SK-N-SH (cell line): ENCODE results near the gene DNTT. TPM values are rescaled to one million over a fixed set of nuclear protein-coding genes. Genes with fewer than 3 reads are reported as not detected.

Experiments
- CTCF ChIA-PET: fragments of 300-600, 350-600 bp; formaldehyde crosslinking; extraction: SDS; loops from one replicate; lab custom pipeline; 2021; lab: Yijun Ruan, JAX
- POLR2A ChIA-PET: fragments of 350-600 bp; sonication (Branson Sonifier 250); formaldehyde crosslinking; extraction: SDS; loops from one replicate; lab custom pipeline; 2020; ENCODE audit warnings: antibody characterized with exemption, inconsistent platforms; lab: Yijun Ruan, JAX
- DNase-seq: peaks from one replicate; pipeline ENCODE4 v3.0.0; 2012
- H2AFZ ChIP-seq: fragments of 200-600 bp; sonication (generic); 2 replicates; pipeline ENCODE4 v1.8.1; 2016; ENCODE audit warnings: antibody characterized with exemption, mild to moderate bottlenecking, low read depth
- H3F3A ChIP-seq: fragments of 200-600 bp; sonication (generic); replicated peaks from 2 replicates; pipeline ENCODE3; 2016; ENCODE audit warnings: antibody characterized with exemption, mild to moderate bottlenecking; ENCODE audit not compliant: insufficient read depth
- H3K27ac ChIP-seq, 2 experiments: fragments of 200-500 bp in 1 of 2; fragments of 200-600 bp in 1 of 2; sonication (Bioruptor generic) in 1 of 2; sonication (generic), shearing (Covaris generic) in 1 of 2; 2 replicates each; pipeline versions ENCODE4 v1.5.1 to v1.6.1; 2014 to 2016; ENCODE audit warnings: low read depth in 2 of 2, inconsistent platforms in 1 of 2, low read length in 1 of 2, mild to moderate bottlenecking in 1 of 2, mixed read lengths in 1 of 2
- H3K27me3 ChIP-seq: fragments of 200-600 bp; sonication (generic), shearing (Covaris generic); 2 replicates; pipeline ENCODE4 v1.6.1; 2016; ENCODE audit warnings: mixed run types; ENCODE audit not compliant: insufficient read depth
- H3K36me3 ChIP-seq, 2 experiments: fragments of 200-500 bp in 1 of 2; fragments of 200-600 bp in 1 of 2; sonication (Bioruptor generic) in 1 of 2; sonication (generic) in 1 of 2; replicated peaks in 1 of 2; 2 replicates each; pipeline versions ENCODE3 to v1.5.1; 2014 to 2016; ENCODE audit warnings: low read length in 1 of 2, mild to moderate bottlenecking in 1 of 2; ENCODE audit not compliant: insufficient read depth in 2 of 2, control insufficient read depth in 1 of 2
- H3K4me1 ChIP-seq, 2 experiments: fragments of 200-500 bp in 1 of 2; fragments of 200-600 bp in 1 of 2; sonication (Bioruptor generic) in 1 of 2; sonication (generic), shearing (Covaris generic) in 1 of 2; 2 replicates each; pipeline versions ENCODE4 v1.5.1 to v1.6.1; 2014 to 2016; ENCODE audit warnings: low read depth in 1 of 2, low read length in 1 of 2, mixed run types in 1 of 2; ENCODE audit not compliant: insufficient read depth in 2 of 2, control insufficient read depth in 1 of 2
- H3K4me2 ChIP-seq: fragments of 200-600 bp; sonication (generic), shearing (Covaris generic); 2 replicates; pipeline ENCODE4 v1.6.1; 2017; ENCODE audit warnings: mixed run types
- H3K4me3 ChIP-seq, 2 experiments: fragments of 200-500 bp in 1 of 2; fragments of 200-600 bp in 1 of 2; sonication (Bioruptor generic) in 1 of 2; sonication (generic), shearing (Covaris generic) in 1 of 2; 2 replicates each; pipeline versions ENCODE4 v1.5.1 to v1.8.1; 2014 to 2016; ENCODE audit warnings: low read depth in 2 of 2, inconsistent platforms in 1 of 2, low read length in 1 of 2, mild to moderate bottlenecking in 1 of 2, mixed read lengths in 1 of 2, moderate library complexity in 1 of 2
- H3K79me2 ChIP-seq: fragments of 200-600 bp; sonication (generic); 2 replicates; pipeline ENCODE4 v1.8.1; 2017; ENCODE audit warnings: mild to moderate bottlenecking; ENCODE audit not compliant: insufficient read depth
- H3K9ac ChIP-seq: fragments of 200-600 bp; sonication (generic); 2 replicates; pipeline ENCODE4 v1.6.1; 2017; ENCODE audit warnings: mixed run types
- H3K9me2 ChIP-seq: fragments of 200-600 bp; sonication (generic); 2 replicates; pipeline ENCODE4 v1.6.1; 2017; ENCODE audit warnings: mixed run types
- H3K9me3 ChIP-seq: fragments of 200-600 bp; sonication (generic); 2 replicates; pipeline ENCODE4 v1.6.1; 2017; ENCODE audit warnings: mixed run types, mild to moderate bottlenecking, moderate library complexity
- H4K20me1 ChIP-seq: fragments of 200-600 bp; sonication (generic); 2 replicates; pipeline ENCODE4 v1.6.1; 2017; ENCODE audit warnings: mild to moderate bottlenecking, mixed run types; ENCODE audit not compliant: insufficient read depth
- ELF1 ChIP-seq: IDR thresholded peaks from 2 replicates; pipeline ENCODE4 v1.4.0; 2012
- FOSL2 ChIP-seq: IDR thresholded peaks from 2 replicates; pipeline ENCODE4 v1.4.0; 2012; ENCODE audit warnings: low read depth, mild to moderate bottlenecking, moderate library complexity, borderline replicate concordance
- FOXJ3 ChIP-seq: sonication (generic); formaldehyde crosslinking; IDR thresholded peaks from 2 replicates; pipeline ENCODE4 v1.5.1; 2020; ENCODE audit warnings: mild to moderate bottlenecking, missing genetic modification reagents
- FOXM1 ChIP-seq: IDR thresholded peaks from 2 replicates; pipeline ENCODE4 v1.4.0; 2012; ENCODE audit warnings: low read depth, mild to moderate bottlenecking
- GABPA ChIP-seq: IDR thresholded peaks from 2 replicates; pipeline ENCODE4 v1.4.0; 2012; ENCODE audit warnings: low read depth, mild to moderate bottlenecking
- NRF1 ChIP-seq: IDR thresholded peaks from 2 replicates; pipeline ENCODE4 v1.6.1; 2012; ENCODE audit warnings: low read depth, mild to moderate bottlenecking, low read length
- POLR2AphosphoS5 ChIP-seq: IDR thresholded peaks from 2 replicates; pipeline ENCODE4 v1.6.1; 2012; ENCODE audit warnings: low read depth, low read length
- RFX5 ChIP-seq: IDR thresholded peaks from 2 replicates; pipeline ENCODE4 v1.6.1; 2012; ENCODE audit warnings: mild to moderate bottlenecking, improper control_type of control experiment, low read length
- SMC3 ChIP-seq: IDR thresholded peaks from 2 replicates; pipeline ENCODE4 v1.6.1; 2012; ENCODE audit warnings: low read depth, low read length, improper control_type of control experiment
- TAF1 ChIP-seq: IDR thresholded peaks from 2 replicates; pipeline ENCODE4 v1.6.1; 2012; ENCODE audit warnings: low read depth, mild to moderate bottlenecking, low read length, moderate library complexity, borderline replicate concordance
- TCF12 ChIP-seq: IDR thresholded peaks from 2 replicates; pipeline ENCODE4 v1.4.0; 2012
- WGBS: methylation state at CpG from one replicate; pipeline ENCODE4 v1.1.6; 2017; ENCODE audit warnings: low lambda C conversion rate; 5-methylcytosine and 5-hydroxymethylcytosine counted together
- polyA plus RNA-seq, 3 experiments: library from polyadenylated mRNA; depleted of rRNA; stranded (reverse); fragments of >200 nt; gene quantifications; 2 replicates each; pipeline ENCODE4 v1.2.3, GENCODE V29; 2012
- TF ChIP-seq, protein P1 (sequence below): IDR thresholded peaks from 2 replicates; pipeline ENCODE4 v1.4.0; 2012; ENCODE audit warnings: low read depth, borderline replicate concordance
- TF ChIP-seq, protein P2 (sequence below): fragments of 150-350 bp; IDR thresholded peaks from 2 replicates; pipeline ENCODE4 v1.6.1; 2016; ENCODE audit warnings: mild to moderate bottlenecking, low read depth, low read length

Gene DNTT
- polyA plus RNA-seq, 1 of the 3 experiments (the other 2 are of a cell fraction), result not detected

DNA sequence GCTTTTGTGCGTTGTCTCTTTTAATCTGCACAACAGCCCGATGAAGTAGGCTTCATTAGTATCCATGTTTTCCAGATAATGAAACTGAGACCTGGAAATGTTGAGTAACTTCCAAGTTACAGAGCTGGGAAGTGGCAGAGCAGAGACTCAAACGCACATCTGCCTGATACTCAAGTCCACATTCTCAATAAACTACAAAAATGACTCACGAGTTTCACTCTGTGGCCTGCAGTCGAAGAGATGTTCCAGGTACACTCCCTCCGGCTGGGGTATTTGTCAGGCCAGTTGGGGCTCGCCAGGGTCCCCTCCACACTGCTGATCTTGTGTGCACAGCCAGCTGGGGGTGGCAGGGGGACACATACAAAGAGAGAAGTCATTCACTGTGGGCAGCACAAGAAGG lies 72.2 kb downstream of the DNTT start:
- 42% methylated on average over 7 of the region's 7 CpGs for WGBS
- H3K36me3 ChIP-seq, result no peaks in the 10 kb centered on the region
- no peak overlapping the region for H3K4me3 ChIP-seq
- H2AFZ ChIP-seq, result no peak overlapping the region
- H3K4me1 ChIP-seq, result peaks cover 0 to 13% of the 10 kb centered on the region in 2 experiments; a peak in 2 of 4 replicates
- H3K79me2 ChIP-seq, result no peaks in the 10 kb centered on the region
- H3K27me3 ChIP-seq, result no peaks in the 10 kb centered on the region
- H3K4me2 ChIP-seq, result no peak overlapping the region
- H4K20me1 ChIP-seq, result no peaks in the 10 kb centered on the region
- no peaks in the 10 kb centered on the region for H3K9me2 ChIP-seq
- ChIA-PET CTCF (interaction anchor here (1.0 to 6.0 kb wide), 12 partner anchors 9 to 264 kb away, joined by 3 to 103 read pairs (median 8); partner anchors contain the start of gene TLL2), POLR2A (no interaction called here)
- no peak overlapping the region for H3K27ac ChIP-seq
- H3K9ac ChIP-seq, result no peak overlapping the region
- TF ChIP-seq RFX5 (no peak), FOSL2 (no peak), FOXM1 (no peak), POLR2AphosphoS5 (no peak), NRF1 (no peak), TAF1 (no peak), SMC3 (no peak)
- TF ChIP-seq, protein P1, sequence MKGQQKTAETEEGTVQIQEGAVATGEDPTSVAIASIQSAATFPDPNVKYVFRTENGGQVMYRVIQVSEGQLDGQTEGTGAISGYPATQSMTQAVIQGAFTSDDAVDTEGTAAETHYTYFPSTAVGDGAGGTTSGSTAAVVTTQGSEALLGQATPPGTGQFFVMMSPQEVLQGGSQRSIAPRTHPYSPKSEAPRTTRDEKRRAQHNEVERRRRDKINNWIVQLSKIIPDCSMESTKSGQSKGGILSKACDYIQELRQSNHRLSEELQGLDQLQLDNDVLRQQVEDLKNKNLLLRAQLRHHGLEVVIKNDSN, result no peak
- no peaks in the 10 kb centered on the region for H3F3A ChIP-seq
- DNase-seq, result no peak
- no peaks in the 10 kb centered on the region for H3K9me3 ChIP-seq

DNA sequence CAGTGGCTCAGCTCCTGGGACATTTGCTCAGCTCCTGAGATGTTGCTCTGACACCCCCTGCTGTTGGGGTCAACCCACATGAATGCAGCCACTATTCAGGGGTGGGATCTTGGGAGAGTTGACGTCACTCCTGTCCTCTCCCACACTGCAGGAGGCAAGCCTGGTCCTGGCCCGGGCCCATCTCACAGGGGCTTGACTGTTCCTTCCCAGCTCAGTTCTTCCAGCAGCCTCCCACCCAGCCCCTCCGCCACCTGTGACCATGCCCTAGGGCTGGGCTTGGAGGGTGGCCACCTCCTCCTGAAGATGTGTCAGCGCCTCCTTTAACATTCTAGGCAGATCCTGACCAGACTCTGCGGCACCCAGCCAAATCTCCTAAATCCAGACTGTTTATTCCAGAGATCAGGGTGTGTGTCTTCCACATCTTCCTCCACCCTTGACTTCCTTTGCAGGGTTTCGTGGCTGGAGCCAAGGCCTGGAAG lies 73.6 kb downstream of the DNTT start:
- ChIA-PET POLR2A (no interaction called here), CTCF (interaction anchor here (1.0 to 6.0 kb wide), 8 partner anchors 7 to 263 kb away, joined by 3 to 103 read pairs (median 8); partner anchors contain the start of gene TLL2)
- Histone ChIP-seq H3K27me3 (no peaks in the 10 kb centered on the region), H3K36me3 (no peaks in the 10 kb centered on the region), H3K9me2 (no peaks in the 10 kb centered on the region), H4K20me1 (no peaks in the 10 kb centered on the region), H3K4me1 (peaks cover 0 to 15% of the 10 kb centered on the region in 2 experiments; a peak in 2 of 4 replicates), H3K79me2 (no peaks in the 10 kb centered on the region), H3K4me3 (no peak overlapping the region), H3K4me2 (no peak overlapping the region), H2AFZ (no peak overlapping the region), H3F3A (no peaks in the 10 kb centered on the region), H3K9ac (no peak overlapping the region), H3K27ac (no peak overlapping the region), H3K9me3 (no peaks in the 10 kb centered on the region)
- no peak for DNase-seq
- WGBS, result 64% methylated on average over 6 of the region's 6 CpGs
- TF ChIP-seq, protein P2, sequence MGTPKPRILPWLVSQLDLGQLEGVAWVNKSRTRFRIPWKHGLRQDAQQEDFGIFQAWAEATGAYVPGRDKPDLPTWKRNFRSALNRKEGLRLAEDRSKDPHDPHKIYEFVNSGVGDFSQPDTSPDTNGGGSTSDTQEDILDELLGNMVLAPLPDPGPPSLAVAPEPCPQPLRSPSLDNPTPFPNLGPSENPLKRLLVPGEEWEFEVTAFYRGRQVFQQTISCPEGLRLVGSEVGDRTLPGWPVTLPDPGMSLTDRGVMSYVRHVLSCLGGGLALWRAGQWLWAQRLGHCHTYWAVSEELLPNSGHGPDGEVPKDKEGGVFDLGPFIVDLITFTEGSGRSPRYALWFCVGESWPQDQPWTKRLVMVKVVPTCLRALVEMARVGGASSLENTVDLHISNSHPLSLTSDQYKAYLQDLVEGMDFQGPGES, result no peak
- TF ChIP-seq ELF1 (no peak), POLR2AphosphoS5 (no peak), FOXJ3 (no peak), GABPA (no peak), TCF12 (no peak)
- TF ChIP-seq, protein P1, result no peak
